Measurements from ENCODE around the gene GJD2.

The GJD2 gene

DNA sequence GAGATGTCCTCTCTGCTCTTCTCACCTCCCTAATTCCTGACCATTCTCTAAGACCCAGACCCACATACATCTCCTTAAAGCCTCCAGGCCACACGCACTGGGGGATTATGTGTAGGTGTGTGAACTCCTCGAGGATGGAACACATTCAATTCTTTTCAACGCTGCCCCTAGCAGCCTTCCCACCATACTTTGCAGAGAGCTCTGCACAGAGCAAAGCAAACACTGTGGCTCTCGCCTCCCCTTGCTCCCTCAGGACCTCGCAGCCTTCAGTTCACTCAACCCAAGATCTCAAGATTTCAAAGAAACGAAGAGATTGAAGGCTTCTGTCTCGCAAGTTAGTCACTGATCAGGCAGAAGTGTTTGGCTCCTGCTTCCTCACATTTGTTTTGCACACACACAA lies 34.5 kb upstream of the GJD2 start:
- no peak overlapping the region for H3K4me3 ChIP-seq (ENCODE audit: low read length)
- no peak for DNase-seq (ENCODE audit: low read depth)
- no peak for TF ChIP-seq CTCF (conservative IDR thresholded peaks at IDR 0.05; ENCODE audit: low read depth, low read length)

DNA sequence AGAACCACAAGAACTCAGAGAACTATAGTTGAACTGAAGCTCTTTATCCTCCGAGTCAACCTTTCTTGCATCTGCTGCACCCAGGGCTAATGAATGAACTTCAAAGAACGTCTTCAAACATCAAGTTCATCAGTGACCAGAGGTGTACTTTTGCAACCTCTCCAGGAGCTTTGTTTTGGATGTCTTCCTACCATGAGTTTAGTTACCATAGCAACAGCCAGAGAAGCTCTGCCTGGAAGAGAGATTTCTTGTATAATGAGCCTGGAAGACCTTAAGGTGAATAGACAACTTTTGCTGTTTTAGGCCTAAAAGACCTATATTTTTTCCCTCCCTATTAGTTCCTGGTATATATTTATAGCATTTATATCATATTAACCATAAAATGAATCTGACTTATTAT lies 31.4 kb upstream of the GJD2 start:
- H3K4me3 ChIP-seq (ENCODE audit: low read length), result no peak overlapping the region
- TF ChIP-seq CTCF (conservative IDR thresholded peaks at IDR 0.05; ENCODE audit: low read depth, low read length), result no peak
- DNase-seq (ENCODE audit: low read depth), result no peak

DNA sequence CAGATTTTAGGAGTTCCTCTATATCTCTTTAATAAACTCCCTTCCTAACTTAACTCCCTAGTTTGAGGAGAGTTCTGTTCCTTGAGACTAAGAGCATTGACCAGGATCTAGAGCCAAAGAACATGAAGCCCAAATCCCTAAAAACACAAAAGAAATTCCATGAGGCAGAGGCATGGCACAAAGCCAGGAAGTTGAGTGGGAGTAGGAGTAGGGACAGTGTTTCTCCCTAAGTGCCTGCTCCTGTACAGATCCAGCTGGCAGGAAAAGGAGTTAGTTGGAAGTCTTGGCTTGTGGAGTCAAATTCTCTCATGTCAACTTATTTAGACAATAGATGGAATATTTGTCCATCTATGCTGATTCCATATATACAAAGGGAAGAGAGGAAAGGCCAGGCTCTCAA lies 29.2 kb upstream of the GJD2 start:
- H3K4me3 ChIP-seq (ENCODE audit: low read length), result no peak overlapping the region
- TF ChIP-seq CTCF (conservative IDR thresholded peaks at IDR 0.05; ENCODE audit: low read depth, low read length), result no peak
- DNase-seq (ENCODE audit: low read depth), result no peak

DNA sequence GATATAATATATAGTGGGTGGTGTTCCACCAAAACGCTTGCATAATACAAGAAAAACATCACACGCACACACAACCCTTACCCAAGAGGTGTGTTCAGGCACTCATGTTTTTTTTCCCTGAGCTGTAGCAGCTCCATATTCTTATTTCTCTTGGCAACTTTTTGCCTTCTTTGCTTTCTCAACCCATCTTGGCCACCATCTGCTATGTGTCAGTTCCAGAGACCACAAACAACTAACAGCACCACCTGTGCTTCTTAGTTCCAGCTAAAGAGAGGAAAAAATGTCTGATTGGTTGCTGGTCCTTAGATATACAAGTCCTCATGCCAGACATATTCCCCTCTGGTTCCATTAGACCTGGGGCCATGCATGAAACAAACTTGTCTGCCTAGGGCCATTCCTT lies 28.6 kb upstream of the GJD2 start:
- DNase-seq (ENCODE audit: low read depth), result no peak
- no peak for TF ChIP-seq CTCF (conservative IDR thresholded peaks at IDR 0.05; ENCODE audit: low read depth, low read length)
- no peak overlapping the region for H3K4me3 ChIP-seq (ENCODE audit: low read length)

DNA sequence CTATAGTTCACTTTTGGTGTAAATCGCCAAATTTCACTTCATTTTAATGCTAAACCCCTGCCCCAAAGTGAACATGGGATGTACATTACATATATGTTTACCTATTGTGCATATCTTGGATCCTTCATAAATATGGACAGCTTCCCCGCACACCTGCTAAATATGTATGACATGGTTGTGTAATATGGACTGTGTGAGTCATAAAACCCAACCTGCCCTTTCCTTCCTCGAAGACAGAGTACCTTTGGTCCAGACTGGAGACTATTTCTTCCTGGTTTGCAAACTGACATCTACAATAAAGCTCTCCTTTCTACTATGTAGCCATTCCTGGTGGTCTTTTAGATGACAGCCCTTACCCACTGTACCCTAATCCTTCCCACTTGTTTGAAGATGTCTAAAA lies 28.1 kb upstream of the GJD2 start:
- DNase-seq (ENCODE audit: low read depth), result no peak
- no peak overlapping the region for H3K4me3 ChIP-seq (ENCODE audit: low read length)
- no peak for TF ChIP-seq CTCF (conservative IDR thresholded peaks at IDR 0.05; ENCODE audit: low read depth, low read length)

GRCh38 chr15:34780725-34781124 lies 25.9 kb upstream of the GJD2 start:
- H3K4me3 ChIP-seq (ENCODE audit: low read length), result no peak overlapping the region
- TF ChIP-seq CTCF (conservative IDR thresholded peaks at IDR 0.05; ENCODE audit: low read depth, low read length), result no peak
- no peak for DNase-seq (ENCODE audit: low read depth)

DNA sequence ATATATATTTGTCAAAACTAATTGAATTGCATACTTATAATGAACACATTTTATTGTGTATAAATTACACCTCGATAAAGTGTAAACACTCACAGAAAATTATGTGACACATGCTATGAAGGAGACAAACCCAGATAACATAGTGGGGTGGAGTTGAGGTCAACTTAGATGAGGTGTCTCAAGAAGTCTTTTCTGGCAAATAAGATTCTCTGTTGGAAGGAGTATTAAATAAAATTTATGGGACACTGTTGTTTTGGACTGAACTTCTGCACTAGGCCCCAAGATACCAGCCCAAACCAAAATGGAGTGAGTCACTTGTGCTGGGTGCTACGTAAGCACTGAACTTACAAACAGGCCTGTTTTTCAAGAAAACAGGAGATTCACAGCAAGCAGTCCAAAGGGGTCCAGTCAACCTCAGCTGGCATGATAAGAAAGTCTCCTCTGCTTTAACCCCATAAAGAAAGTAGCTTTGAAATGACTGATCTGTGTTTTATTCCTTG lies 21.9 kb upstream of the GJD2 start:
- no peak for TF ChIP-seq CTCF (conservative IDR thresholded peaks at IDR 0.05; ENCODE audit: low read depth, low read length)
- no peak overlapping the region for H3K4me3 ChIP-seq (ENCODE audit: low read length)
- no peak for DNase-seq (ENCODE audit: low read depth)

Data from retinal pigment epithelial cell (primary cell).